Stimulated activated memory B cell treated with anti-CD40 and anti-IgM and Interleukin-4, amounts not matched to agents 10 μg/mL and 1 μg/mL and 100 μg/mL, for 72 hours (primary cell): ENCODE data around the gene DNAJB8.

Source experiments
- ATAC-seq: fragments of 150-1000 bp; cut with Tn5 transposase; 2 replicates; pipeline ENCODE4 v1.10.0; 2021
- H3K27ac Mint-ChIP-seq: one replicate; pipeline ENCODE4 v1.8.0; 2022; ENCODE audit warnings: mild to moderate bottlenecking, mixed read lengths
- H3K27me3 Mint-ChIP-seq: one replicate; pipeline ENCODE4 v1.8.0; 2022; ENCODE audit warnings: mixed read lengths
- H3K36me3 Mint-ChIP-seq: one replicate; pipeline ENCODE4 v1.8.0; 2022; ENCODE audit warnings: mixed read lengths
- H3K4me1 Mint-ChIP-seq: one replicate; pipeline ENCODE4 v1.8.0; 2022; ENCODE audit warnings: mixed read lengths
- H3K4me3 Mint-ChIP-seq: one replicate; pipeline ENCODE4 v1.8.0; 2022; ENCODE audit warnings: mild to moderate bottlenecking, moderate library complexity, mixed read lengths
- H3K9me3 Mint-ChIP-seq: one replicate; pipeline ENCODE4 v1.8.0; 2022; ENCODE audit warnings: mixed read lengths

DNAJB8 gene

GRCh38 chr3:128468285-128468790 is 1.6 kb upstream of the DNAJB8 start:
- Mint-ChIP-seq H3K4me1 (no peaks in the 10 kb centered on the region), H3K27ac (no peak overlapping the region), H3K36me3 (no peaks in the 10 kb centered on the region), H3K4me3 (no peak overlapping the region), H3K27me3 (peaks cover 64% of the 10 kb centered on the region), H3K9me3 (peaks cover 2% of the 10 kb centered on the region)
- ATAC-seq = no peak

GRCh38 chr3:128464702-128465101 is 2.0 kb downstream of the DNAJB8 start:
- Mint-ChIP-seq H3K36me3 (no peaks in the 10 kb centered on the region), H3K4me3 (no peak overlapping the region), H3K27me3 (peaks cover 51% of the 10 kb centered on the region), H3K4me1 (no peaks in the 10 kb centered on the region), H3K27ac (no peak overlapping the region), H3K9me3 (no peaks in the 10 kb centered on the region)
- no peak for ATAC-seq

GRCh38 chr3:128464188-128464587 is 2.5 kb downstream of the DNAJB8 start:
- no peak overlapping the region for H3K27ac Mint-ChIP-seq
- peaks cover 51% of the 10 kb centered on the region for H3K27me3 Mint-ChIP-seq
- no peaks in the 10 kb centered on the region for H3K4me1 Mint-ChIP-seq
- no peaks in the 10 kb centered on the region for H3K9me3 Mint-ChIP-seq
- no peak for ATAC-seq
- no peaks in the 10 kb centered on the region for H3K36me3 Mint-ChIP-seq
- H3K4me3 Mint-ChIP-seq = no peak overlapping the region

GRCh38 chr3:128463771-128464170 is 2.9 kb downstream of the DNAJB8 start:
- no peaks in the 10 kb centered on the region for H3K9me3 Mint-ChIP-seq
- peaks cover 51% of the 10 kb centered on the region for H3K27me3 Mint-ChIP-seq
- H3K27ac Mint-ChIP-seq = no peak overlapping the region

DNA sequence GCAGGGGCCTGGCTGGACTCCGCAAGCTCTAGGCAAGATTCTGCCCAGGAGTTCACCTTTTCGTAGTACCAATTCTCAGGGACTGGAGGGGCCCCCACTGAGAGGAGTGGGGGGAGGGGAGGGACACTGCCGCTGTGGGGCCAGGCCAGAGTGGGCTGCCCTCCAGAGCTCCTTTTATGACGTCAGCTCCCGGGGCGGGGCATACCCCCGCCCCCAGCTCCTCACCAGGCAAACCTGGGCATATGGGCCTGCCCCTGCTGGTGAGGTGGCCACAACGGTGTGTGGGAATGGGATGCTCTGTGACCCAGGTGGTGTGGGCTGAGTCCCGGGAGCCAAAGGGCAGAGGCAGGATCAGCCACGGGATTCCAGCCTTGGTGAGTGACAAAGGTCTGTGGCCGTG is 3.3 kb downstream of the DNAJB8 start:
- no peak for ATAC-seq
- peaks cover 51% of the 10 kb centered on the region for H3K27me3 Mint-ChIP-seq
- H3K9me3 Mint-ChIP-seq = no peaks in the 10 kb centered on the region
- no peaks in the 10 kb centered on the region for H3K4me1 Mint-ChIP-seq
- H3K27ac Mint-ChIP-seq = no peak overlapping the region
- no peak overlapping the region for H3K4me3 Mint-ChIP-seq
- H3K36me3 Mint-ChIP-seq = no peaks in the 10 kb centered on the region

More at GRCh38 chr3:128463771-128464170, 2.9 kb downstream of the DNAJB8 start:
- H3K4me1 Mint-ChIP-seq = no peaks in the 10 kb centered on the region
- no peak overlapping the region for H3K4me3 Mint-ChIP-seq
- no peak for ATAC-seq
- no peaks in the 10 kb centered on the region for H3K36me3 Mint-ChIP-seq

DNA sequence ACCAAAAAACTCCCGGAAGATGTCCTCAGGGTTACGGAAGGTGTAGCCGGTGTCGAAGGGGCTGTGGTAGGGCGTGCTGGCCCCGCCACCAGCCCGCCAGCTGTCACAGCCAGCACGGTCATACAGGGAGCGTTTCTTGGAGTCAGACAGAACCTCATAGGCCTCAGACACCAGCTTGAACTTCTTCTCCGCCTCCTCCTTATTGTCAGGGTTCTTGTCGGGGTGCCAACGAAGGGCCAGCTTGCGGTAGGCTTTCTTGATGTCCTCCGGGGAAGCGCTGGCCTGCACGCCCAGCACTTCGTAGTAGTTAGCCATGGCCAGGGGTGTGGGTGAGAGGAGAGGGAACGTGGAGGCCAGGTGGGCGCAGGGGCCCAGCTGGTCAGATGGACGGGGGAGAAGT is 3.8 kb downstream of the DNAJB8 start:
- ATAC-seq = no peak
- H3K36me3 Mint-ChIP-seq = no peaks in the 10 kb centered on the region
- peaks cover 51% of the 10 kb centered on the region for H3K27me3 Mint-ChIP-seq
- no peaks in the 10 kb centered on the region for H3K9me3 Mint-ChIP-seq
- H3K27ac Mint-ChIP-seq = no peak overlapping the region
- no peaks in the 10 kb centered on the region for H3K4me1 Mint-ChIP-seq
- no peak overlapping the region for H3K4me3 Mint-ChIP-seq

DNA sequence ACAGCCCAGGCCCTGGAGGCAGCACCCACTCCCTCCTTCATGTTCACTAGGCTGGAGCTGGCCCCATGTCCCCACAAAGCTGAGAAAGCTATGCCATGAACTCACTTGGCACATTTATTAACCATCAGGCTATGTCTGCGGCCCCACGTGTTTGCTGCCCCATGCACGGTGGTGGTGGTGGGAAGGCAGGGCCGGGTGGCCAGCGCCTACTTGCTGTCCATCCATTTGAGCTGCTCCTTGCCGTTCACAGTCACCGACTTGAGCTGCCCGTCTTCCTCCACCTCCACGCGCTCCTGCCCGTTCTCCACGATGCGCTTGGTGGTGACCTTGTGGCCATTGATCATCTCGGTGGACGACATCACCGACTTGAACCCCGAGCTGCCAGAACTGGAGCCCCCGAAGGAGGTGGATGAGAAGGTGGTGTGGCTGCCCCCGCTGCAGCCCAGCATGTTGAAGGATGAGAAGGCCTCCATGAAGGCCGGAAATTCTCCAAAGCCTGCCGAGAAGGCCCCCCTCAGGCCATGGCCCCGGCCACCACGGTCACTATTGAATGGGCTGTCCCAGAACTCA is 4.3 kb downstream of the DNAJB8 start:
- Mint-ChIP-seq H3K27me3 (peaks cover 50% of the 10 kb centered on the region), H3K27ac (no peak overlapping the region), H3K9me3 (no peaks in the 10 kb centered on the region), H3K4me3 (no peak overlapping the region), H3K4me1 (no peaks in the 10 kb centered on the region), H3K36me3 (no peaks in the 10 kb centered on the region)
- ATAC-seq = no peak

DNA sequence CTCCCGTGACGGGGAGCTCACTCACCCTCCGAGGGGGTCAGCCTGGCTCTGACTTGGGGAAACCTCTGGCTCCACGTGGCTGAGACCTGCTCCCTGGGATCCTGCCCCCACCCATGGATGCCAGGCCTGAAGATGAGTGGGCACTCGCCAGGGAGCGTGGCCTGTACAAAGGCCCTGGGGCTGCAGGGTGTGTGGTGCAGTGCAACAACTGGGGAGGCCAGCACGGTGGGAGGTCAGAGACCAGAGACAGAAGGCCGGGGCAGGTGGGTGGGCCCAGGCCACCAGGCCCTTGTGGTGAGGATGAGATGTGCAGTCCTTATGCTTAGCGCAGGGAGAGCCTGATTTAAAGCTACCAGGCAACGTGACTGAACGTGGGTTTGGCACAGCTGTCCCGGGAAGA is 5.0 kb downstream of the DNAJB8 start:
- H3K27ac Mint-ChIP-seq = no peak overlapping the region
- no peaks in the 10 kb centered on the region for H3K4me1 Mint-ChIP-seq
- no peaks in the 10 kb centered on the region for H3K9me3 Mint-ChIP-seq
- H3K4me3 Mint-ChIP-seq = no peak overlapping the region
- no peak for ATAC-seq
- H3K27me3 Mint-ChIP-seq = peaks cover 43% of the 10 kb centered on the region
- no peaks in the 10 kb centered on the region for H3K36me3 Mint-ChIP-seq

GRCh38 chr3:128459461-128459820 is 7.2 kb downstream of the DNAJB8 start:
- Mint-ChIP-seq H3K4me3 (no peak overlapping the region), H3K27me3 (peaks cover 43% of the 10 kb centered on the region), H3K9me3 (no peaks in the 10 kb centered on the region)

DNA sequence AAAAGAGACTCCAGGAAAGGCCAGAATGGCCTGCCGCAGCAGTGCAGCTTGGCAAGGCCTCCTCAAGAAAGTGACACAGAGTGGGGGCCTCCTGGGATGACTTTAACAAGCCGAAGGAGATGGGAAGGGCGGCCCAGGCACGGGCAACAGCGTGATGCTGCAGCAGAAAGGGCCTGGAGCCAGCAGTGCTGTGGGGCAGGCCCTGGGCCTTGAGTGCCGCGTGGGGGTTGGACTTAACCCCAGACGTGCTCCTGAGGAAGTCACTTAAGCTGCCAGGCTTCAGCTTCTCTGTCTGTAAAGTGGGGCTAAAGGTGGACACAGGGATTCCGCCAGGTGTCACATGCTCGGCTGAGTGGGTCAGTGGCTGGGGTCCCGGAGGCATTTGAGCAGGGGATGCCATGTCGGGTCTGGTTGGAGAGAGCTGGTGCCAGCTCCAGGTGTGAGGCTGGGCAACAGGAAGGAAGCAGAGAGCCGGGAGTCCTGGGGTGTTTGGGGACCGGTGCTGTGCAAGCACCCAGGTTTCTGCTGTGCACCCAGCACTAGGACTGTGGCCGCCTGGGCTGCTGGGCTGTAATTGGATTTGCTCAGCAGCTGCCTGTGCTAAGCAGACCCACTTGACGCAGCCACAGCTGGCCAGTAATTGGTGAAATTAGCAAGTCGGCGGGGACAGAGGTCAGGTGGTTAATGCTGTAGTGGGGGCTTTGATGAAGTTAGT is 7.8 kb downstream of the DNAJB8 start:
- H3K4me3 Mint-ChIP-seq = no peak overlapping the region
- H3K27ac Mint-ChIP-seq = no peak overlapping the region
- no peak for ATAC-seq
- no peaks in the 10 kb centered on the region for H3K9me3 Mint-ChIP-seq
- H3K36me3 Mint-ChIP-seq = no peaks in the 10 kb centered on the region
- H3K4me1 Mint-ChIP-seq = no peaks in the 10 kb centered on the region
- peaks cover 48% of the 10 kb centered on the region for H3K27me3 Mint-ChIP-seq

More at GRCh38 chr3:128459461-128459820, 7.2 kb downstream of the DNAJB8 start:
- no peaks in the 10 kb centered on the region for H3K4me1 Mint-ChIP-seq
- ATAC-seq = no peak
- no peaks in the 10 kb centered on the region for H3K36me3 Mint-ChIP-seq
- H3K27ac Mint-ChIP-seq = no peak overlapping the region

DNA sequence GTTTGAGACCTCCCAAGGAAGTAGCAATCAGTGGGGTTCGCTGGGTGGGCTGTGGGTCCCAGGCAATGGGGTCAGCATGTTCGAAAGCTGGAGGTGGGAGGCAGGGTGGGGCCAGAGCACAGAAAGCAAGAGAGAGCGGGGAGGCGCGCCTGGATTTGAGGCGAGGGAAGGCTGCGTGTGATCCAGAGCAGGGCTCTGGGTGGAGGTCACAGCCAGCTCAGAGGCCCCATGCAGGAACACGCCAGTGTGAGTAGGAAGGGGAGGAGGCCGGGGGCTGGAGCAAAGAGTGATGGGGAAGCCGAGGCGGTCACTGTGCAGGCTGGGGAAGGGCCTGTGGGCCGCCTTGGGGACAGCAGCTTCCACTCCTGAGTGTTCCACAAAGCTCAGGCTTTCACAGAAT is 8.8 kb downstream of the DNAJB8 start:
- no peak overlapping the region for H3K27ac Mint-ChIP-seq
- ATAC-seq = no peak
- no peaks in the 10 kb centered on the region for H3K4me1 Mint-ChIP-seq
- no peak overlapping the region for H3K4me3 Mint-ChIP-seq
- H3K9me3 Mint-ChIP-seq = no peaks in the 10 kb centered on the region
- H3K36me3 Mint-ChIP-seq = no peaks in the 10 kb centered on the region
- peaks cover 45% of the 10 kb centered on the region for H3K27me3 Mint-ChIP-seq

DNA sequence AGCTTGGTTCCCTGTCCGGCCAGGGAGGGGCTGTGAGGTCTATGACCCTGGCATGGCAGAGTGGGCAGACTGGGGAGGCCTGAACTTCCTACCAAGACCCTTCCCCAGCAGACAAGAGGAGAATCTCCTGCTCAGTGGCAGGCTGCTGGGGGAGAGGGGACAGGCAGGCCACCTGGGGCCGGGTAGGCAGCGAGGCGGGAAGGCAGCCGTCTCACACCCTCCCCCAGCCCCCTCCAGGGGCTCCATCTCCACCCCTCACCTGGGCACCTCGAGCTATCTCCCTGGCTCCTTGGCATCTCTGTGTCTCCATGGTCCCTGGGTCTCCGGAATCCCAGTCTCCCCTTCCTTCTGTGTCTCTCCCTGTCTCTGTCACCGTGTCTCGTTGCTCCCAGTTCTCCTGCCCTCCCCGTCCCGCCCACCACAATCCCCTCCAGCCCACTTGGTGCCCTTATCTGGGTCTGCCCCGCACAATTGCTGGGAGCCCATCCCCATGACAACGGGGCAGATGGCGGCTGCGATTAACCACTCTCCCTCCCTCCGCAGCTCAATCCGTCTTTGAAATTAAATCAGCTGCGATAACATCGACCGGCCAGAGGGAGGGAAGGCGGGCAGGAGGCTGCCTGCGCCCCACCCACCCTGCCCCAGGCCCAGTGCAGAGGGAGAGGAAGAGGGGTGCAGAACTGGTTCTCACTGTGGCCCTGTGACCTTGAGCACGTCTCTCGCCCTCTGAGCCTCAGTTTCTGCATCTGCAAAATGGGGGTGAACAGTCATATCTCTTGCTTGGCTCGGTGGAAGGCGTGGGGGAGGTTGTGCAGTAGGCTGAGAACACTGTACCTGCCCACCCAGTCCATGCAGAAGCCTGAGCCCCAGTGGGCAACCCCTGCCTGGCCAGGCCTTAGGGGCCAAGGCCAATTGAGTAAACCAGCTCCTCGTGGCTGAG is 9.6 kb downstream of the DNAJB8 start:
- Mint-ChIP-seq H3K27ac (no peak overlapping the region), H3K4me3 (no peak overlapping the region)
- ATAC-seq = no peak

GRCh38 chr3:128455786-128456748 is 10.6 kb downstream of the DNAJB8 start:
- no peak overlapping the region for H3K4me3 Mint-ChIP-seq
- no peaks in the 10 kb centered on the region for H3K9me3 Mint-ChIP-seq
- peaks cover 56% of the 10 kb centered on the region for H3K27me3 Mint-ChIP-seq
- no peak for ATAC-seq
- no peaks in the 10 kb centered on the region for H3K4me1 Mint-ChIP-seq
- H3K36me3 Mint-ChIP-seq = no peaks in the 10 kb centered on the region
- H3K27ac Mint-ChIP-seq = no peak overlapping the region

More for the DNA sequence above, 9.6 kb downstream of the DNAJB8 start:
- Mint-ChIP-seq H3K27me3 (peaks cover 46% of the 10 kb centered on the region), H3K4me1 (no peaks in the 10 kb centered on the region), H3K36me3 (no peaks in the 10 kb centered on the region), H3K9me3 (no peaks in the 10 kb centered on the region)

GRCh38 chr3:128455116-128455515 is 11.6 kb downstream of the DNAJB8 start:
- H3K27ac Mint-ChIP-seq = no peak overlapping the region

DNA sequence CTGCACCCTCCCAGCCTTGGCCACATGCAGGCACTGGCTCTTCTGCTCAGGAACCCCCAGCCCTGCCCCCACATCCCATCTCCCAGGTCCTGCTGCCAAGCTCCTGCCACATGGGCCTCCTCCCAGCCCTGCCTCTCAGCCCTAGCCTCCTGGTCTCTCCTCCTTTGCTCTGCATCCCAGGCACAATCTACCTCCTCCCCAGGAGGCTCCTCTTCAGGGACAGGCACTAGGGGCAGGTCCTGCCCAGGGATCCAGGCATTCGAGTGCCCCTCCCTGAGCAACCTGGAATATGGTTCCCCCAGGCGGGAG is 12.4 kb downstream of the DNAJB8 start:
- Mint-ChIP-seq H3K4me1 (no peaks in the 10 kb centered on the region), H3K27ac (no peak overlapping the region), H3K36me3 (no peaks in the 10 kb centered on the region), H3K4me3 (no peak overlapping the region), H3K27me3 (peaks cover 62% of the 10 kb centered on the region), H3K9me3 (no peaks in the 10 kb centered on the region)
- ATAC-seq = no peak

More at GRCh38 chr3:128455116-128455515, 11.6 kb downstream of the DNAJB8 start:
- Mint-ChIP-seq H3K27me3 (peaks cover 57% of the 10 kb centered on the region), H3K4me3 (no peak overlapping the region), H3K36me3 (no peaks in the 10 kb centered on the region), H3K9me3 (no peaks in the 10 kb centered on the region), H3K4me1 (no peaks in the 10 kb centered on the region)
- ATAC-seq = no peak
